OCI-LY7 (cell line): Measurements from ENCODE around the gene UQCRHL. TPM values are rescaled to one million over a fixed set of nuclear protein-coding genes. Genes with fewer than 3 reads are reported as not detected.

ENCODE experiments used
- BruUV-seq: library from RNA; stranded (reverse); fragments of 400-500 nt; replicated peaks from 2 replicates; lab custom pipeline; 2021; lab: Mats Ljungman, UMichigan
- CTCF ChIA-PET: fragments of 300-600 bp; sonication (Branson Sonifier 250); formaldehyde crosslinking; loops from one replicate; lab custom pipeline; 2022; ENCODE audit warnings: antibody characterized with exemption; ENCODE audit not compliant: unreplicated experiment; lab: Charles Lee
- POLR2A ChIA-PET: fragments of 300-600 bp; sonication (Branson Sonifier 250); formaldehyde crosslinking; loops from one replicate; lab custom pipeline; 2022; ENCODE audit warnings: antibody characterized with exemption; lab: Charles Lee
- DNase-seq: peaks from one replicate; pipeline ENCODE4 v3.0.0-alpha.2; 2015; ENCODE audit warnings: low spot score
- H2AFZ ChIP-seq: fragments of 200-600 bp; sonication (generic), shearing (Covaris generic); 2 replicates; pipeline ENCODE4 v1.6.1; 2014; ENCODE audit warnings: mild to moderate bottlenecking, antibody characterized with exemption, low read length, moderate library complexity
- H3K27ac ChIP-seq: fragments of 200-600 bp; sonication (generic); 2 replicates; pipeline ENCODE4 v1.5.1; 2014; ENCODE audit warnings: mixed run types, low read depth, mild to moderate bottlenecking, moderate library complexity, low read length, inconsistent platforms; ENCODE audit not compliant: poor library complexity, severe bottlenecking
- H3K36me3 ChIP-seq: fragments of 200-600 bp; sonication (generic); 2 replicates; pipeline ENCODE4 v1.6.1; 2014; ENCODE audit warnings: mild to moderate bottlenecking, antibody characterized with exemption, low read length, moderate library complexity, mixed read lengths; ENCODE audit not compliant: insufficient read depth
- H3K4me1 ChIP-seq: fragments of 200-600 bp; sonication (generic); 2 replicates; pipeline ENCODE4 v1.5.1; 2014; ENCODE audit warnings: mild to moderate bottlenecking, low read length; ENCODE audit not compliant: insufficient read depth, poor library complexity, severe bottlenecking
- H3K4me2 ChIP-seq: fragments of 200-600 bp; sonication (generic); 2 replicates; pipeline ENCODE4 v1.6.1; 2014; ENCODE audit warnings: mild to moderate bottlenecking, low read length
- H3K4me3 ChIP-seq: fragments of 200-600 bp; sonication (generic); 2 replicates; pipeline ENCODE4 v1.5.1; 2014; ENCODE audit warnings: mild to moderate bottlenecking, low read depth, low read length; ENCODE audit not compliant: poor library complexity, severe bottlenecking
- H3K79me2 ChIP-seq: fragments of 200-600 bp; sonication (generic); 2 replicates; pipeline ENCODE4 v1.6.1; 2016; ENCODE audit warnings: low read depth, mild to moderate bottlenecking, low read length, moderate library complexity, mixed read lengths; ENCODE audit not compliant: insufficient read depth
- H3K9me2 ChIP-seq: fragments of 200-600 bp; sonication (generic); 2 replicates; pipeline ENCODE4 v1.6.1; 2016; ENCODE audit warnings: mild to moderate bottlenecking, low read length, mixed read lengths; ENCODE audit not compliant: insufficient read depth
- H3K9me3 ChIP-seq: fragments of 200-600 bp; sonication (generic); 2 replicates; pipeline ENCODE4 v1.6.1; 2014; ENCODE audit warnings: mild to moderate bottlenecking, mixed run types, low read length, mixed read lengths
- H4K20me1 ChIP-seq: fragments of 200-600 bp; sonication (generic); 2 replicates; pipeline ENCODE4 v1.6.1; 2014; ENCODE audit warnings: mild to moderate bottlenecking, antibody characterized with exemption, low read length, moderate library complexity, mixed read lengths; ENCODE audit not compliant: insufficient read depth
- CTCF ChIP-seq: fragments of 200-600 bp; sonication (generic); conservative IDR thresholded peaks from 2 replicates; pipeline ENCODE4 v1.5.1; 2014; ENCODE audit warnings: mild to moderate bottlenecking, antibody characterized with exemption, low read length, moderate library complexity, mixed read lengths
- EZH2phosphoT487 ChIP-seq: fragments of 200-600 bp; sonication (generic); IDR thresholded peaks from 2 replicates; pipeline ENCODE4 v1.6.1; 2018; ENCODE audit warnings: low read depth, borderline replicate concordance, mild to moderate bottlenecking, mixed run types, antibody characterized with exemption, low read length, moderate library complexity, mixed read lengths
- intact Hi-C: fragments of 100-400 bp; cut with micrococcal nuclease; formaldehyde crosslinking; loops from one replicate; pipeline ENCODE4 v1.10.0; 2022; ENCODE audit not compliant: unreplicated experiment
- total RNA-seq, 2 experiments: library from RNA; depleted of rRNA in 1 of 2; stranded (reverse); fragments of >200 nt in 1 of 2; shearing (Covaris generic) in 1 of 2; gene quantifications; 2 replicates each; pipeline ENCODE4 v1.2.3, GENCODE V29; 2014 to 2022

UQCRHL gene
- total RNA-seq, 2 experiments from 2014 or later: 2.4 to 12.4 TPM

DNA sequence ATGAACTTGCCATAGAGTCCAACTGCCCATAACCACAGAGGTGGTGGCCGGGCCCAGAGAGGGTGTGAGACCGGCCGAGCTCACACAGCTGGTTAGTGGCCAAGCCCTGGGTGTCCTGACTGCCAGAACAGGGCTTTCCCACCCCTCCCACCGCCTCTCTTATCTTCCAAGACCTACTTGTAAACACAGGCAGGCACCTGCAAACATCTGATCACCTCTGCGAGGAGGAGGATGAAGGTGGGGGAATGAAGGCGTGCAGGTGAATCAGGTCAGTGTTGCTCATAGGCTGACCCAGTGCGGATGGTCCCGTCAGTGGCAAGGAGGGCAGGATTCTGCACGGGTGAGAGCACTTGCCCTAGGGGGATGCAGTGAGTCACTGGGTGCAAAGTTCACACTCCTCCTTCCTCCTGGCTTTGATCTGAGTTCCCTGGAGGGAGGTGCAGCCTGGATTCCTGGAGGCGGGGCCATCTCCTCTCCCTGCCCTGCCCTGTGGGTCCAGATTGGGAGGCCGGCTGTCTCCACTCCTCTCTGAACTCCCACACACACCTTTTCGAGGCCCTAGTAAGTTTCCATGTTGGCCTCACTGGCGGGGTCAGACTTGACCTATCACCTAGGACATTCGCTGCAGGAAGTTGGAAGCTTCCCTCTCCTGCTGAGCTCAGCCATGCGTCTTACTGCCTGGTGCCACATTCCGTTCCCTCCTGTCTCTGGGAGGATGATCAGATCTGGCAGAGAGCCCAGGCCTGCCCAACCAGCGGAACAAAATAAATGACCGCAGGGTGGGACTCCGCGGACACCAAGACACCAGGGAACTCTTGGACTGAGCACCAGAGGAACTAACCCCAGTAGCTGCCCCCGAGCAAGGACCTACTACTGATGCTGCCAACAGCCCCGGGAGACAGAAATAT is 7.3 kb downstream of the UQCRHL start:
- intact Hi-C loops: loop anchor here (5.0 kb wide), 1 partner anchor 207 kb away; no protein-coding TSS in a partner anchor
- no peak overlapping the region for H3K4me2 ChIP-seq
- DNase-seq: no peak
- no peaks in the 10 kb centered on the region for H3K79me2 ChIP-seq
- CTCF ChIA-PET: no interaction called here
- H3K9me2 ChIP-seq: no peaks in the 10 kb centered on the region
- no peak for TF ChIP-seq EZH2phosphoT487
- TF ChIP-seq CTCF: no peak
- BruUV-seq: no TSS peak
- no peaks in the 10 kb centered on the region for H3K4me1 ChIP-seq
- no peak overlapping the region for H3K4me3 ChIP-seq
- POLR2A ChIA-PET: no interaction called here
- H3K27ac ChIP-seq: no peak overlapping the region
- H4K20me1 ChIP-seq: no peaks in the 10 kb centered on the region
- no peak overlapping the region for H2AFZ ChIP-seq
- no peaks in the 10 kb centered on the region for H3K36me3 ChIP-seq
- no peaks in the 10 kb centered on the region for H3K9me3 ChIP-seq

- DNase-seq: no peak
- no peak for TF ChIP-seq CTCF
- no peak for TF ChIP-seq EZH2phosphoT487
- no peaks in the 10 kb centered on the region for H3K9me2 ChIP-seq
- H3K79me2 ChIP-seq: no peaks in the 10 kb centered on the region
- no peak overlapping the region for H2AFZ ChIP-seq
- H3K4me3 ChIP-seq: no peak overlapping the region
- ChIA-PET CTCF (no interaction called here), POLR2A (interaction anchor here (0.7 kb wide), 1 partner anchor 11 kb away, joined by 4 read pairs; no protein-coding TSS in a partner anchor)
- no peak overlapping the region for H3K27ac ChIP-seq
- no peaks in the 10 kb centered on the region for H3K9me3 ChIP-seq
- no TSS peak for BruUV-seq
- no peak overlapping the region for H3K4me2 ChIP-seq
- no peaks in the 10 kb centered on the region for H3K36me3 ChIP-seq
- H3K4me1 ChIP-seq: no peaks in the 10 kb centered on the region
- intact Hi-C loops: no loop called here
- no peaks in the 10 kb centered on the region for H4K20me1 ChIP-seq
These were observed 8.2 kb downstream of the UQCRHL start for GRCh38 chr1:15799004-15799867.
